ENCODE measurements around the gene ZMYND8. TPM values are rescaled to one million over a fixed set of nuclear protein-coding genes. Genes with fewer than 3 reads are reported as not detected.

ZMYND8 gene
- total RNA-seq, 2 donors from 2014 or later: 22.0 to 35.3 TPM

- H3K4me3 ChIP-seq: no peak overlapping the region
- TF ChIP-seq CTCF (IDR thresholded peaks at IDR 0.05): no peak
- DNase-seq (ENCODE audit: low spot score): no peak
- peaks cover 0 to 7% of the 10 kb centered on the region in 2 donors for H3K4me1 ChIP-seq
- no peaks in the 10 kb centered on the region for H3K9me3 ChIP-seq
- H3K27me3 ChIP-seq: no peaks in the 10 kb centered on the region
- no peak overlapping the region for H3K27ac ChIP-seq
- H3K36me3 ChIP-seq: no peaks in the 10 kb centered on the region
Measured at GRCh38 chr20:47174456-47175243, 181.8 kb downstream of the ZMYND8 start.

GRCh38 chr20:47173596-47174216 is 182.8 kb downstream of the ZMYND8 start:
- H3K9me3 ChIP-seq: no peaks in the 10 kb centered on the region
- DNase-seq (ENCODE audit: low spot score): no peak
- peaks cover 0 to 7% of the 10 kb centered on the region in 2 donors for H3K4me1 ChIP-seq
- no peak overlapping the region for H3K27ac ChIP-seq
- H3K4me3 ChIP-seq: no peak overlapping the region
- H3K36me3 ChIP-seq: no peaks in the 10 kb centered on the region
- TF ChIP-seq CTCF (IDR thresholded peaks at IDR 0.05): no peak
- H3K27me3 ChIP-seq: no peaks in the 10 kb centered on the region

DNA sequence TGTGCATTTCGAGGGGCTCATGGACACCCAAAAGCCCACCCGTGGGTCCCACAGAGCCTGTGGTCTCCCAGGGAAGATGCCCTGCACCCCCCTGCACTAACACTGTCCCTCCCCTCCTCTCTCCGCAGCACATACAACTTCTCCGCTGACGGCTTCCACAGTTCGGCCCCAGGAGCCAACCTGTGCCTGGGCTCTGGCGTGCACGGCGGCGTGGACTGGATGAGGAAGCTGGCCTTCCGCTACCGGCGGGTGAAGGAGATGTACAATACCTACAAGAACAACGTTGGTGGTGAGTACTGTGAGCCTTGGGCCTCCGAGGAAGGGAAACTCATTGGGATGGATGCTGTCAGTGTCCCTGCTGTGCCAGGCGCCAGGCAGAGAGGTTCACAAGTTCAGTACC is 183.9 kb downstream of the ZMYND8 start:
- Histone ChIP-seq H3K27me3 (no peaks in the 10 kb centered on the region), H3K4me3 (no peak overlapping the region), H3K36me3 (no peaks in the 10 kb centered on the region), H3K9me3 (no peaks in the 10 kb centered on the region), H3K27ac (no peak overlapping the region), H3K4me1 (peaks cover 0 to 7% of the 10 kb centered on the region in 2 donors)
- no peak for DNase-seq (ENCODE audit: low spot score)
- TF ChIP-seq CTCF (IDR thresholded peaks at IDR 0.05): no peak

- DNase-seq (ENCODE audit: low spot score): no peak
- Histone ChIP-seq H3K27me3 (no peaks in the 10 kb centered on the region), H3K36me3 (no peaks in the 10 kb centered on the region), H3K4me3 (no peak overlapping the region), H3K4me1 (peaks cover 0 to 7% of the 10 kb centered on the region in 2 donors), H3K9me3 (no peaks in the 10 kb centered on the region), H3K27ac (no peak overlapping the region)
- TF ChIP-seq CTCF (IDR thresholded peaks at IDR 0.05): no peak
Measured at GRCh38 chr20:47167846-47168245, 188.7 kb downstream of the ZMYND8 start.

- H3K27ac ChIP-seq: no peak overlapping the region
- H3K27me3 ChIP-seq: no peaks in the 10 kb centered on the region
- H3K9me3 ChIP-seq: no peaks in the 10 kb centered on the region
- no peak for TF ChIP-seq CTCF (IDR thresholded peaks at IDR 0.05)
- H3K4me3 ChIP-seq: no peak overlapping the region
- no peaks in the 10 kb centered on the region for H3K36me3 ChIP-seq
- H3K4me1 ChIP-seq: no peaks in the 10 kb centered on the region
- DNase-seq (ENCODE audit: low spot score): no peak
Measured at GRCh38 chr20:47165376-47165865, 191.1 kb downstream of the ZMYND8 start.

All from right atrium auricular region (tissue), 2 donors.